ENCODE results near the gene DISC1. TPM values are rescaled to one million over a fixed set of nuclear protein-coding genes. Genes with fewer than 3 reads are reported as not detected.

Gene DISC1
- total RNA-seq, 1 donor from 2014 or later, result 5.5 TPM

DNA sequence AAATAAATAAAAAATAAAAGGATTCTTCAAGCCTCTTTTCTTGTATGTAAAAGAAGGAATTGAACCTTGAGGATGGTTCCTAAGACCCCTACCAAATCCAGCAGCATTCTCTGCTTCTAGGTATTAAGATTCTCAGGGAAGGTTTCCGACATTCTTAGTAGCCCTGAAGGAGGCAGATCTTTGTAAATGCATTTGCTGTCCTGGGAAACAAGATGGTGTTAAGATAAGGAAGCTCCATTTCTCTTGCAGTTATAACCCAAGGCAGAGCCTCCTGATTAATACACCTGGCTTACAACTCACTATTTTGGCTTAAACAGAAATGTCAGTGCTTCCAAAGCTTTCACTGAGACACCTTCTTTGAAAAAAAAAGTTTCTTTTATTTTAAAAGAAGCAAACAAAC, 393.8 kb downstream of the DISC1 start:
- intact Hi-C loops (cut with DNase I), result no loop called here
- DNase-seq (ENCODE audit: low spot score), result no peak

DNA sequence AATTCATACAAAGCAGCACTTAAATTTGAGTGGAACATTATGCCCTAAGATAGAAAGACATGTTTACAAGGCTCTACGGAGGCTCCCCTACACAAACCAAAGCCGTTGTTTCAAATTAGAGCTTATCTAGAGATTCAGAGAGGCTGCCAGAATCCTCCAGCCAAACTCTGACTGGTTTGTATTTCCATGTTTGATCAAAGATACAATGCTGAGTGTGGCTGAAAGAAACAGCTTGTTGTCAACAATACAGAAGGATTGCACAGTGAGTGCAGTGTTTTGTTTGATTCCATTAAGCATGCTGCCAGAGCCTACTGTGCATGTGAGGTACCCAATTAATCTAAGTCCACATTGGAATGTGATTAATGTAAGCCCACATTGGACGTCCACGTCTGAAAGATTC, 402.7 kb downstream of the DISC1 start:
- no peak for DNase-seq (ENCODE audit: low spot score)
- intact Hi-C loops (cut with DNase I), result no loop called here

DNA sequence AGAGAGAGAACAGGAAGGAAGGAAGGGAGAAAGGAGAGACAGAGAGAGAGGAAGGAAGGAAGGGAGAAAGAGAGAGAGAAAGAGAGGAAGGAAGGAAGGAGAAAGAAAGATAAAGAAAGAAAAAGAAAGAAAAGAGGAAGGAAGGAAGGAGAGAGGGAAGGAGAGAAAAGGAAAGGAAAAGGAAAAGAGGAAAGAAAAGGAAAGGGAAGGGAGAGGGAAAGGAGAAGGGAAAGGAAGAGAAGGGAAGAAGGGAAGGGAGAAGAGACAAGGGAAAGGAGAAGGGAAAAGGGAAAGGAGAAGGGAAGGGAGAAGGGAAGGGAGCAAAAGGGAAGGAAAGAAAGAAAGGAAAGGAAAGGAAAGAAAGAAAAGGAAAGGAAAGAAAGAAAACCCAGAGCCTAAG, 404.6 kb downstream of the DISC1 start:
- DNase-seq (ENCODE audit: low spot score), result no peak
- intact Hi-C loops (cut with DNase I), result no loop called here

DNA sequence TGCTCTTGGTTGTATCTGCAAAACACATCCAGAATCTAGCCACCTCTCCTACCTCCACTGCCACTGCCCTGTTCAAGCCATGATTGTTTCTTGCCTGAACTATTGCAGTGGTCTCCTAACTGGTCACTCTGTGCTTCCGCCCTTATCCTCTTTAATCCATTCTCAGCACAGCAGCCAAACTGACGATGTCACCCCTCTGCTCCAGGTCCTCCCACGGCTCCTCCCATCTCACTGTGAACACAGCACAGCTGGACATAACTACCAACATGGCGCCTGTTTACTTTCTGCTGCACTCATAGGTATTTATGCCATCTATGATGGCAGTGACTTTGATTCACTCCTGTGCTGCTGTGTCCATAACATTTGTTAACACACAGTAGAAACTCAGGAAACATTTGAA, 406.7 kb downstream of the DISC1 start:
- DNase-seq (ENCODE audit: low spot score), result no peak
- intact Hi-C loops (cut with DNase I), result no loop called here

DNA sequence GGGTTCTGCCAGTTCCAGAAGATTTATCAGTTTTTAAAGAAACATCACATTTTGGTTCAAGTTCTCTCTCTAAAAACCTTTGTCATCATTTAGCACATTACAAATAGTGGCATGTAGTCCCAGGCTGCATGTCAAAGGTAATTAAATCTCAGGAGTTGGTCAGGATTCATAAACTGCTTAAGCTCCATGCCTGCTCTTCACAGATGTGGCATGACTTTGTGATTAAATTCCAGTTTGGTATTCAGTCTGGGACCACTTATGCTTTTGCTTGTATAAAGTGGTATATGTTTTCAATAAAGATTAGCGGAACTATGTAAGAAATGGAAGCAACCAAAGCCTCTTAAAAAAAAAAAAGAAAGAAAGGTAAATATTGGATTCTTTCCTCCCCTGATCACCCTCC, 408.0 kb downstream of the DISC1 start:
- intact Hi-C loops (cut with DNase I), result no loop called here
- no peak for DNase-seq (ENCODE audit: low spot score)

DNA sequence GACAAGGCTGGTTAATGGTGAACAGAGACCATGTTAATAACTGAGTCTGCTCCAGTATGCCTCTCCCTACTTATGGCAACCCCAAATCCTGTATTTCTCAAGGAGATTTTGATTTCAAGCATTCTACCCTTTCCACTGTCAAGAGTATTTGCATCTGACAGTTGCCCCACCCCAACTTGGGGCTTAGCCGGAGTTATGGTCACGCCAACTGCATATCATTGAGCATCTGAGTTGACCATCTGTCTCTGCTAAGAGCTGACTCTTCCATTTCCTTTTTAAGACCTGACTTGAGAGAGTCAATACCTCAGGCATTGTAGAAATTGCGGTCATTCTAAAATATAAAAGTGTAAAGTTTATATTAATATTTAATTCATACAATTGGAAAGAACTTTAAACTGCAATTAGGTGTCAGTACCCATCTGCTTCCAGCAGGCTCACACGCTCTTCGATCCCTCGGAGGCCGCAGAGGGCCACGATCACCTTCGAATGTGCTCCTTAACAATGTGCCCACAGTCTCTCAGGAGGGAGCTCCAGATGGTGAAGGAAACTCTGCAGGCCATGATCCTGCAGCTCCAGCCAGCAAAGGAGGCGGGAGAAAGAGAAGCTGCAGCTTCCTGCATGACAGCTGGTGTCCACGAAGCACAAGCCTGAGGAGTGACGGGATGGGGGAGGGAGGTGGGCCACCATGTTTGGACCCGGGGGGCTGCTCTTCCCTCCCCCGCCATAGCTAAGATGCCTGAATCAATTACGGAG, 409.8 kb downstream of the DISC1 start:
- DNase-seq (ENCODE audit: low spot score), result no peak
- intact Hi-C loops (cut with DNase I), result no loop called here

DNA sequence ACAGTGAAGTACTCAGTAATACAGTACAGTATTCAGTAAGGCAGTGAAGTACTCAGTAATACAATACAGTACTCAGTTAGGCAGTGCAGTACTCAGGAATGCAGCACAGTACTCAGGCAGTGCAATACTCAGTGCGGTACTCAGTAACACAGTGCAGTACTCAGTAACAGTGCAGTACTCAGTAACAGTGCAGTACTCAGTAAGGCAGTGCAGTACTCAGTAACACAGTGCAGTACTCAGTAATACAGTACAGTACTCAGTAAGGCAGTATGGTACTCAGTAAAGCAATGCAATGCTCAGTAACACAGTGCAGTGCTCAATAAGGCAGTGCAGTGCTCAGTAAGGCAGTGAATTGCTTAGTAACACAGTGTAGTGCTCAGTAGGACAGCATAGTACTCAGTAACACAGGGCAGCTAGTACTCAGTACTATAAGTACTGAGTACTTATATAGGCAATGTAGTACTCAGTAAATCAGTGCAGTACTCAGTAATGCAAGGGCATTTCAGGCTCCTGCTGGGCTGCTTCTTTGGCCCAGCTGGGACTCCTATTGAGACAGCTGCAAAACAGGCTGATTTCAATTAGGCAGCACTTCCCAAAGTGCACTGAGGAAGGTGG, 411.3 kb downstream of the DISC1 start:
- intact Hi-C loops (cut with DNase I), result no loop called here
- no peak for DNase-seq (ENCODE audit: low spot score)

DNA sequence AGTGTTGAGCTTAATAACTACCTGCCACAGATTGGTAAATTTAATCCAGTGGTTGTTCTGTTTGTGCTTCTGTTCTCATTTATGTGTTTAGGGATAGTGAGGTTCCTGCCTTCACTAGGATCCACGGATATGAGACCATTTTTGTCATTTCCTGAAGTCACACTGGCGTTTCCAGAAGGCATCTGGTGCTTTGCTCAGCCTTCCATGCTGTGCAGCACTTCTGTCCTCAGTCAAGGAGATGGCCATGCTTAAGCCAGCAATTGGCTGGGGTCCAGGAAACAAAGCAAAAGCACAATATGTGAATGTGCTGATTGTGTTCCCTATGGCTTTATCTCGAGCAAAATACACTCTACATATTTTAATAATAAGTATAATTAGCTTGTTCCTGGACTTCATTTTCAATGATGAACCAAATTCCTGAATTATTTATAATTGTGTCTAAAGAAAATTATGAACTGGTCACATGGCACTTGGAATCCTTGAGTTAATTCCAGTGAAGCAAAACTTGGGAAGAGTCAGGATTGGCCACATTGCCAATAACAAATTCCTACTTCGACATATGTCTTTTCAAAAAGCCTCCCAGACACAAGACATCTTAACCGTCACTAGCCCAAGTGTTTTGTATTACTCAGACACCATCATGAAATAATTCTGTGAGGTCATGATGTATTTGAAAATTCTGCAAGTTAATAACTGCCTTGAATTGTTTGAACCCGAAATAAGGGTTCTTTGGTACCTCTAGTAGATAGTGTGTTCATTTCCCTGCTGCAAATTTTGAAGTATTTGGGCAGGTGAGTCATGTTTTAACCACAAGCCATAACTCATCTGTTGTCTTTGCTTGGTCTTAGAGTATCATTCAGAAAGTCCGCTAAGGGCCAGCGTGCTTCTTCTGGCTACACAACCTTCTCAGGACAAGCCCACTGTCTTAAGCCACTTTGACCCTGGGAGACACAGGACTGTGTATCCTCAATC, 412.4 kb downstream of the DISC1 start:
- intact Hi-C loops (cut with DNase I), result no loop called here
- no peak for DNase-seq (ENCODE audit: low spot score)

DNA sequence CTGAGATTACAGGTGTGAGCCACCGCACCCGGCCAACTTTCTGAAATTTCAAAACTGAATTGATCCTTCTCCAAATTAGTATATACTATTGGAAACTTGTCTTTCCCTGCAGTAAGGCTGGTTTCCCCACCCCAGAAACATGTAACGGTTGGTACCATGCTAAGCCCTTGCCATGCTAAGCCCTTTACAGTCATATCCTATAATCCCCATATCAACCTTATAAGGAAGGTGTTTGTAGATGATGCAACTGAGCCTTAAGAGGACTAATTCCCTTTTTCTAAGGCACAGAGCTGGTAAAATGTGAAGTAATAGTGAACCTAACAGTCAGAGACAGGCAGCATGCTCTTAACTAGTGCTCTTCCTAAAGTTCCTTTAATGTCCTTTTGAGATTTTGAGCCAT, 413.7 kb downstream of the DISC1 start:
- intact Hi-C loops (cut with DNase I), result no loop called here

DNA sequence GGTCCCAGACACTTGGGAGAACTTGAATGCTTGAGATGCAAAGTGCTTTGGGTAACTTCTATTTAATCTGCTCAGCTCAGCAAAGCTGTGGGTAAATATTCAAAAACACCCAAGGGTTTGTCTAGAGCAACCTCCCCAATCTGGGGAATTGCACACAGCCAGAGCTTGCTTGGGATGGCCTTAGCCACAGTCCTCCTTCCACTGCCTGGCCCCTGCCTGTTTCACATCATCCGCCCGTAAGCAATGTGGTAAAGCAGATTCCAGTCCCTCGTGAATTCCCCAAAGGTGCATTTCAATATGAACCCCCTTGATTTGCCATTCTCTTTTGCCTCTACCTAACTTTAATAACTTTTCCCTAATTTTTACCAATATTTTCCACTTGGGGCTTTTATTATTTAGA, 418.1 kb downstream of the DISC1 start:
- intact Hi-C loops (cut with DNase I), result no loop called here
- DNase-seq (ENCODE audit: low spot score), result no peak

More for the DNA sequence above, 413.7 kb downstream of the DISC1 start:
- DNase-seq (ENCODE audit: low spot score), result no peak

DNA sequence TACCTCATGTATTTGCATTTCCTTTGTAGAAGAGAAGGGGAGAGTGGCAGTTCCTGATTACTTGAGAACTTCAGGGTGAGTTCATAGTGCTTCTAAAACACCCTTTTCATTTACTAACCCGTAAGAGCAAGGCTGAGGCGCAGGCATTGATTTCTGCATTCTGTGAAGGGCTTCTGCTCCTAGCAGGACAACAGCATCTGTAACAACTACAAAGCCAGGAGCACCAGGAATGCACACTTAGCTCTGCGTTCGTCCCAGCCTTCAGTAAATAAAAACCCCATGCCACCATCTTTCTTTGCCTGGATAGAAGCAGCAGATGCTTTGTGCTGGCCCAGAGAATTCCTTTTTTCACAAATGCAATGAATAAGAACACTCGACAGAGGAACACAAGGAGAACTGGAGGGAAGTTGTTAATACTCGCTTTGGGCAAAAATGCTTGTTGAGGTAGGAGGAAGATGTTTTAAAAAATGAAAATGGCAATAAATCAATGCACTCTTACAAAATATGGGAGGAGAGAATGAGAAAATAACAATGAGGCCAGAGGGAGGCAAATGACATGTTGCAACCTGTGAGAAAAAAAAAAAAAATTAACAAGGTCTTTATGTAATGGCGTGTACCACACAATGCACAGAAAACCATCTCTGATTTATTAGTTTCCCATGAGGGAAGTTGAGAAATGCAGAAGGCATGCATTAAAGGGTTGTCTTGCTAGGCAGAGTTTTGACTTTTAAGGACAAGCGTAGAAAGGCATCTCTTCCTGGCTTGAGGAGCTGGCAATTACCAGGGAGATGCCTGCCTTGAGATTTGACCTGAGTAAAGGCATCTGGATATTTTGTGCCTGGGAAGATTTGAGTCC, 418.8 kb downstream of the DISC1 start:
- DNase-seq (ENCODE audit: low spot score), result no peak
- intact Hi-C loops (cut with DNase I), result no loop called here

DNA sequence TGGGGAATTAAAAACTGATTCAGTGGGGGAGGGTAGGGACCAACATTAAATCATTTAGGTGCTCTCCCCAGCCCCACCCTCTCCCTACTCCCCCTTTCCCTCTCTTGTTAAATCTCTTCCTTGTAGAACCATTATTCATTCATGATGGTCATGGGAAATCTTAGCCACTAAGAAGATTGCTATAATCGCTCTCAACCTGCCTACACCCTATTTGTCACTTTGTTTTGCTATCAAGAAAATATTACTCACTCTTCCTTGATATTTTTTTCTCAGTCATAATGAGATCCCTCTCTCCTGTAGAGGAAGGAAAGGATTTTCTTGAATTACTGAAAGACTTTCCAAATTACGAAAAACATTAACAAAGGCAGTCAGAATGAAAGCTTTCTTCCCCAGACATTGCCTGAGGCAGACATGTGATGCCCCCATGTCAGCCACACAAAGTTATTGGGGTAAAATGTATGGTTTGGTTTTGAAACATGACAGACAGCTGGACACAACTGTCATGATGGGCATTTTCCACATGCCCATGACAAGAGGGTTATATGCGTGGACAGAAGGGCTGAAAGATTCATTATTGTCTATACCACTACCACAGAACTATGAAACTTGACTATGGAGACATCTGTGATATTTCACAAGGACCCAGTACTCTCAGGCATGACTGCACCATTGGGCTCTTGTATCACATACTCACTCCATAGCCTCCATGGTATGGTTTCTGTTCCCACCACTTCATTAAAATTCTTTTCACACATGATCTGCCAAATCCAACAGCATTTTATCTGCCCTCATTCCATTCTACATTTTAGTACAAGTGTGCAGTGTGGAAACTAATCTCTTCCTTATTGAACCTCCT, 420.1 kb downstream of the DISC1 start:
- intact Hi-C loops (cut with DNase I), result no loop called here
- DNase-seq (ENCODE audit: low spot score), result no peak

DNA sequence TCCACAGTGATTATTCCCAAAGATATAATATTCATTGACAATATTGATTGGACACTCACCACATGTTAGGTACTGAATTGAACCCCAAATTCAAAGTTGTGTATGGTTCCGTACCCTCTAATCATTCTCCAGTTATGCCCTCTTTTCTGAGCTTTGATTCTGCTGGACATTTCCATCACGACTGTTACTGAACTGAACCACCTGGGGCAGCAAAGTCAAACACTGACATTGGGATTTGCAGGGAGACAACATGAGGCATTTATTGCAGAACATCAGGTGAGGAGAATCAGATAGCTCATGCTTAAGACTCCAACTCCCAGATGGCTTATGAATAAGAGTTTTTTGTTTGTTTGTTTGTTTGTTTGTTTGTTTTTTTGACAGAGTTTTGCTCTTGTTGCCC, 420.9 kb downstream of the DISC1 start:
- intact Hi-C loops (cut with DNase I), result no loop called here
- no peak for DNase-seq (ENCODE audit: low spot score)

DNA sequence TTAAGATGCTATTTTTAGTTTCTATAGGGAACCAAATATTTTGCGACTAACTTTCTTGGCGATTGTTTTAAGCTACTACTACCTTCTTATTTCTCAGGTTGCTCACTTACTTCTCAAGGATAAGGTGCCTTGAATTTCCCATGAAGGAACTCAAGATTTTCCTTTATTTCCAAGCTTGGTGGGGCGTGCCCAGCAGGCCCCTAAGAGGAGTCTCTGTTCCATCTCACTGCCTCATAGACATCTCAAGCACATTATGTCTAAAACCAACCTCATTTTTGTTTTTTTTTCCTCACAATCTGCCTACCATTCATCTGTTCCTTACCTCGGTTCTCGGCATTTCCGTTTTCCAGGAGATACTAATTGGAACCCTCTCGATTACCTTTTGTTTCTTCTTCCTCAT, 421.9 kb downstream of the DISC1 start:
- no peak for DNase-seq (ENCODE audit: low spot score)
- intact Hi-C loops (cut with DNase I), result no loop called here

DNA sequence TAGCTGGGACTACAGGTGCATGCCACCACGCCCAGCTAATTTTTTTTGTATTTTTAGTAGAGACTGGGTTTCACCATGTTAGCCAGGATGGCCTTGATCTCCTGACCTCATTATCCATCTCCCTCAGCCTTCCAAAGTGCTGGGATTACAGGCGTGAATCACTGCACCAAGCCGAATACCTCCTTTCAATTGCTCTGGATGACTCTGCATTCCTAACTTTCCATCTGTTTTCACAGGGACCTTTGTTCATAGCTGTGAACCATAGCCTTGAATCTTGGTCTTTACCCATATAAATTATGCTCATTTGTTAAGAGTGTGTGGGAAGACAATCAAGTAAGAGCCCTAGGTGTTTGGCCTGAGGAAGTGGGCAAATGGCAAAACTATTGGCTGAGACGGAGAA, 422.7 kb downstream of the DISC1 start:
- intact Hi-C loops (cut with DNase I), result no loop called here
- no peak for DNase-seq (ENCODE audit: low spot score)

DNA sequence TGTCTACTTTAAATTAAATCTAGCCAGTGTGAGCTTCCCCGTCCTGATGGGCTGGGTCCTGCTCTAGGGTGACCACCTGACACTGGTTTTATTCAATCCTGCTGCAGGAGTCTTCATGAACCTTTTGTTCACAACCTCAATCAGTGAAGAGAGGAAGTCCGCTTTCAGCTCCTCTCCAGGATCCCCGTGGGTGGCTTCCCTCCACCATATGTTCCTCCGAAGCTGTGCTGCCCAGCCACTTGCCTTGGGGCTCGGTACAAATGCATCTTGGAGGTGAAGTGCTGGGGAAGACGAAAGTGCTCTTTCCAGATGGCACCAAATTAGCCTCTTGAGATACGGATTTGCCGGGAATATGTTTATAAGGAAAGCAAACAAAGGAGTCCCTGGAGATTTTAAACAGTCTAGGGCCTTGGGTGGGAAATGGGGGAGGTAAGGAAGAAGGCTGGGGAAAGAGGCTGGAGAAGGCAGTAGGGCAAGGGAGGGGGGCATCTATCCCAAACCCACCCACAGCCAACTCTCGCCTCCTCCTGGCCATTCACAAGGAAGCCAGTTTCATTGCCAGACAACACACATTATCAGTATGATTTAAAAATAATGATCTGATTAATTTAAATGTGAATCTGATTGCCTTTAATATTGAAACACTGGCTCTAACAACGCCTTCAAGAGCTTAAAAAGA, 430.8 kb downstream of the DISC1 start:
- intact Hi-C loops (cut with DNase I), result no loop called here
- no peak for DNase-seq (ENCODE audit: low spot score)

DNA sequence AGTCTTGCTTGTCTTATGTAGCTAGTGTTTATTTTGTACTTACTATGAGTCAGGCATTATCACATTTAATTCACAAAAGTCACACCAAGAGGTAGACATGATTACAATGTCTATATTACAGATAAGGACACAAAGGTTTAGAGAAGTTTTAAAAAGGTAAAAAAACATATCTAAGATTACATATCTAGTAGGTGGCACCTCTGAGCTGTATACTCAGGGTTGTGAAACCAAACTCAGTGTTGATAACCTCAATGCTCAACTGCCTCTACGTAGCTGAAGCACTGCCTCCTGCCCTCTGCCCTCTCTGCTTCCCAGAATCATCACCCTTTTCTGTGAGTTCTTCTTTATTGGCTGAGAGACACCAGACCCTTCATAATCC, 431.3 kb downstream of the DISC1 start:
- DNase-seq (ENCODE audit: low spot score), result no peak
- intact Hi-C loops (cut with DNase I), result no loop called here

DNA sequence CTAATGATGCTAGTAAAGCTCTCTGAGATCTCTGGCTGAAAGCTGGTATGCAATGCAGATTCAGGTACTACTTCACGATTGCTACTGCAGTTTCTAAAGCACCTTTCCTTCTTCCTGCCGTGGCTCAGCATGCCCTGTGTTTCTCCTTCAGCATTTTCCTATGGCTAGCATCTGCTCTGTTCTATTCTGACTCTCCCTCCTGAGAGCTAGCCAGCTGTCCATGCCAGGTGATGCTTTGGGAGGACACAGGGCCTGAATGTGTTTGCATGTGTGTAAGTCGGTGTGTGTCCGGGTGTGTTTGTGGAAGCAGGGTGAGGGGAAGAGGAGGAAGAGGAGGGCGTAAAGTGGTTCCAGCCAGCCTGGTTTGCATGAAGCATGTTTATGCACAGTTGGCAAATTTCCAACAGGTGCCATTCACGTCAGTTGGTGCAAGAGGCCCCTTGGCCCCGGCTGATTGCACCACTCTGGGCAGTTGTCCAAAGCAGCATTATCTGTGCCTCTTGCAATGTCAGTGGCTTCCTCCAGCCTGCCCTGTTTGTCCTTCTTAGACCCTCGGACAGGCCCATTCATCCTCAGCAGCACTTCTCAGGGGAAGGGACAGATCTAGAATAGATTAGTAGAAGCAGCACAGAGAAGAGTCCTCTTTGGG, 433.3 kb downstream of the DISC1 start:
- intact Hi-C loops (cut with DNase I), result no loop called here
- DNase-seq (ENCODE audit: low spot score), result no peak
